Left kidney (tissue), 2 donors: ENCODE data around the gene RPS6KA2. TPM values are rescaled to one million over a fixed set of nuclear protein-coding genes. Genes with fewer than 3 reads are reported as not detected.

Experiments used
- DNase-seq: peaks from one replicate; pipeline ENCODE4 v3.0.0-alpha.2; 2013
- polyA plus RNA-seq: library from polyadenylated mRNA; unstranded; fragments of 120-200 nt; gene quantifications from one replicate; pipeline ENCODE4 v1.2.1, GENCODE V29; 2013; ENCODE audit not compliant: insufficient read length

The RPS6KA2 gene
- polyA plus RNA-seq, 1 donor = 29.2 TPM

- DNase-seq = no peak
These were observed 51.8 kb downstream of the RPS6KA2 start for GRCh38 chr6:166575205-166575604.

GRCh38 chr6:166573511-166574216 is 53.4 kb downstream of the RPS6KA2 start:
- no peak for DNase-seq

DNA sequence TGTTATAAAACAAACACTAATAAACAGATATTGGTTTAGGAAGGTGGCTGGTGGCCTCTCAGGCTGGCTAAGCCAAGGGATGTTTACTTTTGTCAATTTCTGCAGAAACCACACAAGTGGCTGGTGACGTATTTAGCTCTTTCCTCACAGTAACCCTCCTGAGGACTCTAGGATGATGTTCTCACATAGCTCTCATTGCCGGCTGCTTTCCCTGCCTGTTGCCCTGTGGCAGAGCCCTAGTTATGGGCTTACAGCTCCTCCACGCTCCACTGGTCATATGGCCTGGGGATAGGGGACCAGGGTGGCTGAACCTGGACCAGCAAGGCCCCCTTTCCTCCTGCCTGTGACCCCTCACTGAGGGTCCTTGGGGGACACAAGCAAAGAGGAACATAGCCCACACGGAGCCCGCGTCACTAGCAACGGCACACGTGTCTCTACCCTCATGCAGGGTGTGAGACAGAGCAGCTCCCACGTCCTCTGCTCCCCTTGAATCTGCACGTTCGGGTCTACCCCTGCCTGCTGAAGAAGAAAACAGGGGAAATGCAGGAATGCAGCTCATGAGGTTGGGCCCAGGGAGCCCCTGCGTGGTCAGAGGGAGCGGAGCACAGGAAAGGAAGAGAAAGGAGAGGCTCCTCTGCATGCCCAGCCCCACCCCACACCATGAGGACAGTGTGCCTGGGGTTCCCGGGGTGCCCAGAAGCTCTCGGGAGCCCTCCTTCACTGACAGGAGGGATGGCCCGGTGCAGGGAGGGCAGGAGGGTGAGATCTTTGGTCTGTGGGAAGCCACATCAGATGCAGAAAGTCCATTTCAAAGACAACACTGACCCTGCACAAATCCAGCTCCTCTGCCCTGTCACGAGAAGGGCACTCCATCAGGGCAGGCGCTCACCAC is 54.4 kb downstream of the RPS6KA2 start:
- DNase-seq = no peak

DNA sequence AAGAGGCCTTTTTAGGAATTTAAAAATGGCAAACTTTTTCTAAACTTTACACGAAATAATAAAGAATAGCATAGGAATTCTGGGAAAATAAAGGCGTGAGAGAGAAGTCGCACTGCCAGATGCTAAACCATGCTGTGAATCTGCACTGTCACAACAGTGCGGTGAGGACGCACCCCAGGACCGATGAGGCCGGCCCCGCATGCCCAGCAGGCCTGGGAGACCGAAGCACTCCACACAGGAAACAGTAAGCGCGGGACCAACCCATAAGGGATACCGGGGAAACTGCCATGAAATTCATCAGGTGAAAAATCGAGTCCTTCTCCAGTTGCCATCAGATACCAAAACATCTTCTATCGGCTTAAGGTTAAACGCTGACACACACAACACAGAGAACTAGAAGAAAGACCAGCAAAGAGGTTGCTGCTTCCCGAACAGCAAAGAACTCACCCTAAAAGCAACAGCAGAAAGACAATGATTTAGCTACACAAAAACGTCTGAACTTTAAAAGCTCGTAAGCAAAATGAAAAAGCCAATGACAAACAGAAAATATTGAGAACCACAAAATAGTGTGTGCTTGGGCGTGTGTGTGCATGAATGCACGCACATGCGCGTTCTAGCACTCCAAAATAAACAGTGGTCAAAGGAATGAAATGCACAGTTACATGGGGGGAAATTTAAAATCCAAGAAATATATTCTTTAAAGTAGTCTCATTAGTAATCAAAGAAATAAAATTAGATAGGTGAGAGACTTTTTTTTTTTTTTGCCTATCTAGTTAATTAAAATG is 55.9 kb downstream of the RPS6KA2 start:
- no peak for DNase-seq

- no peak for DNase-seq
These were observed 57.8 kb downstream of the RPS6KA2 start for GRCh38 chr6:166569206-166569605.

DNA sequence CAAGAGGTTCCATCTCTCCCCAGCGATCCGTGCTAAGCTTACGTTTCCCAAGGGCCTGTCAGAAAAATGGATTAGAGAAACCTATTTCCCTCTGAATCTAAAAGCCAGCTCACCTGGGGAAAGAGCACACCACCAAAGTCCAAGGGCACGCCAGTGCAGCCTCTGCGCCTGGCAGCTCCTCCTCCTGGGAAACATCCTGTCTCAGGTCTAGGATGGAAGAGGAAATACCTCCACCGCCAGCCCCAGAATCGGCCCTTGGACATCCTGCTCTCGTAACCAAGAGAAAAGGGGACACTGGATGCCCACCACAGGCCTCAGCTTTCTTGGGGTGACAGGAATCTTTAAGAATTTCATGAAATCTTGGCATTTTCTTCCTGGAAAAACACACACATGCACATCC is 59.2 kb downstream of the RPS6KA2 start:
- DNase-seq = no peak

DNA sequence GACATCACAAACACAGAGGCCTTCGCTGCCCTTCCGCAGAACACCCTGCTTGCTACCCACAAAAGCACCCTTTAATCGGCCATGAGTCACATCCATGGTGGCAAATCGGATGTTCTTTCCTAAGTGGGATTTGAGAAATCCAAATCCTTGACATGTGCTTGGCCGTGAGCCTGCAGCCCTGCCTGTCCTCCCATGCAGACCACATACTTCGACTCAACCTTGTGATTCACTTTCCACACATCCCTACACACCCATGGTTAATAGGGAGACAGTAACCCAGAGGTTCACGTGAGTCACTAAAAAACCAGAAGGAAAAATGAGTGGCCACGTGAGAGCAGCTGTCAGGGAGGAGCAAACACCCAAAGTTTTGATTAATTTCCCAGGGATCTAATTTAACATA is 59.9 kb downstream of the RPS6KA2 start:
- no peak for DNase-seq

- no peak for DNase-seq
These were observed 60.7 kb downstream of the RPS6KA2 start for GRCh38 chr6:166566026-166567011.

DNA sequence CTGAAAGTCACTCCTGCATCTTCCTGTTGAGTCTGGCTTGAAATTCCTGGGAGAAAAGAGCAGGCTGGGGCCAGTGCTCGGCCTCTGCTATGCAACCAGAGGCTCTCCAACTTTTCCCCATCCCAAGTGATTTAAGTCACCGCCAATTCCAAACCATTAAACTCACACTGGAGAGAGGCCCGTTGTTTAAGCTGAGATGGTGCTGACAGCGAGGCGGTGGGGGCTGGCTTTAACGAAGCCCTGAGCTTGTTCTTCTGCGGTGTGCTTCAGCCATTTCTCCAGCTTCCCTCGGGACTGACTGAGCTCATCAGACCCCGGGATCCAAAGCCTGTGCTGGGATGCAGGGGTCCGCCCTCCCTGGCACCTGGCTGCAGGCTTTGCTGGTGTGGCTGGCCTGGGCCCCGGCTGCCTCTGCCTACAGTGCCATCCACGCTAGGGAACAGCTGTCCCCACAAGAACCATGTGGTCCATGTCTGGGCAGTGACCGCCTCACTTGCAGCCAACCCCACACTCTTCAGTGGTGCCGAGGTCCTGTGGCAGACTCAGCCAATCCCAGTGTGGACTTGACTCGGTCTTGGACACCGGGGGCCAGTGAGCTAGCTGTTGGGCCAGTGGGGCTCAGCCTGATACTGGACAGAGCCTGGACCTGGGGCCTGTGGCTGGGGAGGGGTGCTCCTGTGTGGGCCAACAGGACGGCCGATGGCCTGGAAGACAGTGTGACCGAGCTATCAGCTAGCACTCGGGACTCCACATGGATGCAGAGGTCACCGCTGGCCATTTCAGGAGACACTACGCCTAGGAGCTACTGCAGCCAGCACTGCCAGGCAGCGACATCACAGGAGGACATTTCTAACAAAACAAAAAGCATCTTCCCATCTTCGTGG is 61.7 kb downstream of the RPS6KA2 start:
- no peak for DNase-seq

DNA sequence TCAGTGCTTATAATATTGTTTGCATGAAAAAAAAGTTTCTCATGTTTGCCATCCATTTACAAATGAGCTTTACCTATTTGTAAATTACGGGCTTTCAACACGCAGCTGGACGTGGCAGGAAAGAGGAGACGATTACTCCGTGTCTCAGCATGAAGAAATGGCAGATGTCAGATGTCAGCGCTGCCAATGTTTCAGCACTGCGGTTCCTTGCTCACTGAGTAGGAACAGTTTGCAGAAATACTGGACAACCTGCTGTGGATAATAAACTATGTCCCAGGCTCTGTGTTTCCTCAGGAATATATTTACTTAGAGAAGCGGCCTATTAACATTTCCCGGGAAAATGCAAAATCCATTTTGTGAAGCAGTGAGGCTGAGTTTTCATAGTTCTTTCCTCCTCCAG is 63.2 kb downstream of the RPS6KA2 start:
- DNase-seq = no peak

- no peak for DNase-seq
These were observed 63.9 kb downstream of the RPS6KA2 start for GRCh38 chr6:166563200-166563599.

- no peak for DNase-seq
These were observed 64.3 kb downstream of the RPS6KA2 start for GRCh38 chr6:166562726-166563125.

DNA sequence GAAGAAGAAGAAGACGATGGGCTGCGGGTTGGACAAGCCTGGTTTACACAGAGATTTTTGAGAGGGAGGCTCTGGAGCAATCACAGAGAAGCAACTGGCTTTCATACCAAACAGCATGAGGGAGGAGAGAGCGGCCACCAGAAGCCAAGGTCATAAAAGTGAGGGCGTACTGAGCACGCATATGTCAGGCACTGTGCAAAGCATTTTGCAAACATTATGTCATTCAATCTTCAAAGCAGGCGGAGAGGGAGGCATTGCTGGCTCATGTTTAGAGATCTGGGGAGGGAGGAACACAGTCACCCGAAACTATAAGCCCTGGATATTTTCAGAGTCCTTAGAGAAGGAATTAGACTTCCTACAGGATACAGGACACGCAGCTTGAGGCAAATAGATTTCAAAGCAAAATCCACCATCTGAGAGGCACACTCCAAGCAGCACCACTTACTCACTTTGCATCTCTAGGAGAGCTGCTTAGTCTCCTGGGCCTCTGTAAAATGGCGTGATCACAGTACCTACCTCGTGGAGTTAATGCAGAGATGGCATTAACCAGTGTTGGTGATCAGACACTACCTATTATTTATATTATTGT is 65.2 kb downstream of the RPS6KA2 start:
- no peak for DNase-seq

GRCh38 chr6:166560222-166560621 is 66.8 kb downstream of the RPS6KA2 start:
- no peak for DNase-seq

GRCh38 chr6:166559662-166560061 is 67.4 kb downstream of the RPS6KA2 start:
- no peak for DNase-seq

GRCh38 chr6:166559211-166559610 is 67.8 kb downstream of the RPS6KA2 start:
- DNase-seq = no peak

DNA sequence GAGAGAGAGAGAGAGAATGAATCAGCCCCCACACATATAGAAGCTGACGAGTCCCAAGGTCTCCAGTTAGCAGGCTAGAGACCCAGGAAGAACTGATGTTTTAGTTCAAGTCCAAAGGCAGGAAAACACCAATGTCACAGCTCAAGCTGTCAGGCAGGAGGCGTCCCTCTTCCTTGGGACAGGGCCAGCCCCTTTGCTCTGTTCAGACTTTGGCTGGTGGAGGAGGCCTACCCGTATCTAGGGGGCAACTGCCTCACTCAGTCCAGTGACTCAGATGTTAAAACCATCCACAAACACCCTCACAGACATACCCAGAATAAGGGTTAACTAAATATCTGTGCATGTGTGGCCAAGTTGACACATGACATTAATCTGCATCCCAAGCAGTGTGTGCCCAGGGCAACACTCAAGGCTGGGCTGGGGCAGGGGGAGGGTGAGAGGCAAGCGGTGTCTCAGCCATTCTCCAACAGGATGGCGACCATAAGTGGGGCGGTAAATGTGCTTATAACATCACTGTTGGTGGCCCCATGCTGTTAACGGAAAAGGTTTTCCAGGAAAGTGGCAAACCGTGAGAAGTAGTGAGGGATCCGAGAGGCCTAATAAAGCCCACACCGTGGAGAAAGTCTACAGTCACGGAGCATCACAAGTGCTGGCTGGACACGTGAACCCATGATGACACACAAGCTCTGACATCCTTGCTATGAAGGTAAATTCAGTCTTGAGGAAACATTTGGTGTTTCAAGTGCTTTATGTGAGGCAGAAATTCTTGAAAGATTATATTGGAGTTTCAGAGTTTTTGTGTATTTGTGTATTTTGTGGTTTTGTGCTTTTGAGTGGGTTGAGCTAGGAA is 68.7 kb downstream of the RPS6KA2 start:
- no peak for DNase-seq

DNA sequence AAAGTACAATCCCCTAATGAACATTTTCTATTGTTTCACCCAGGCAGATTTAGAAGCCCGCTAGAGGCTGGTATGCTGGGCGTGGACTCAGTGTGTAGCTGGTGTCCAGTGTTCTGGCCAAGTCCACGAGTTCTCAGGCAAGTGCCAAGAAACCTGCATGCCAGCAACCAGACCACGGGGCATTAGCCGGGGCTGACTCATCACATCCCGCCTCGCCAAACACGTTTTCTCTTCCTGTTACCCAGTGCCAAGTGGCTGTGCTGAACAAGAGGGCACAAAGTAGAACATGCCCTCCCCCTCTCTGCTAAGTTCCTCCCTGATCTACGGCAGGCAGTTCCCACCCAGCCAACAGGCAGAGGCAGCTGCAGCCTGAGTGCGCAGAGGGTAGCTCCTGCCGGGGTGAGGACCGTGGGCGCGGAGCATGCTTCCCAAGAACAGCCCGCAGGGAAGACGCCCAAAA is 70.2 kb downstream of the RPS6KA2 start:
- DNase-seq = no peak

- DNase-seq = no peak
These were observed 70.7 kb downstream of the RPS6KA2 start for GRCh38 chr6:166556336-166556735.
